ENCODE results near the gene SLC6A17.

DNA sequence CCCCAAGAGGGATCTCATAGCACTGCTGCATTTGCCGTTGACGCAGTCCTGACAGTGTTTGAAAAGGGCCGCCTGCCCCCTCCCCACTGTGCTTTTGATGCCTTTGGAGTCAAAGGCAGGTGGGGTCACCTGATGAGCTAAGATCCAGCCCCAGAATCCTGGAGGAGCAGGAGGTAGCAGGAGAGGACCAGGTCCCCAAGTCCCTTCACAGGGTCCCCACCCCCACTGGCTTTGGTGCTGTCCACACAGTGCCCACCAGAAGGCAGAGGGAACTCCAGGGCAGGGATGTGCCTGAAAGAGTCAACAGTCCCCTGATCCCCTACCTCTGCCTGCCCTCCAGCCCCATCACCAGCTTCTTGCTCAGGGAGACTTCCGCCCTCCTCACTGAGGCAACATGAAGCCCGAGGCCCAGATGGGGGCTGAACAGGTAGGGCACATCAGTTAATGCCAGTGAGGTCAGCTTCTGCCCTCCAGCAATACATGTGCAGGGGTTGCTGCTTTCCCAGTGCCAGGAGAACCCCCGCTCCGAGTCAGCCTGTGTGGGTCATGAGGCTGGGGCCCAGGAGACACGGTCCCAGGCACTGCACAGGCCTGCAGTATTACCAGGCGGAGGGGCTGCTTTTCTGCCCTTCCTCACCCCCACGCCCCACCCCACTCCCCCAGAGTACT lies 51.0 kb downstream of the SLC6A17 start:
- TF ChIP-seq POLR2AphosphoS5 (IDR thresholded peaks at IDR 0.05; ENCODE audit: low read depth, low read length) (no peak), PAX5 (IDR thresholded peaks at IDR 0.05; ENCODE audit: insufficient read depth, low read length, severe bottlenecking) (no peak), TAF1 (IDR thresholded peaks at IDR 0.05; ENCODE audit: low read depth, low read length) (no peak), POLR2A (IDR thresholded peaks at IDR 0.05; ENCODE audit: low read depth, low read length) (no peak), SPI1 (IDR thresholded peaks at IDR 0.05; ENCODE audit: low read depth, low read length) (no peak), POU2F2 (IDR thresholded peaks at IDR 0.05; ENCODE audit: low read depth, low read length) (no peak)

Data from GM12891 (cell line).